Measurements from ENCODE around the gene LRRC43.
"Not testable (repeated sequence)": the region's sequence is repeated elsewhere in the genome, so short reads cannot be mapped to it uniquely, and the experiment has no call there.

Gene LRRC43

DNA sequence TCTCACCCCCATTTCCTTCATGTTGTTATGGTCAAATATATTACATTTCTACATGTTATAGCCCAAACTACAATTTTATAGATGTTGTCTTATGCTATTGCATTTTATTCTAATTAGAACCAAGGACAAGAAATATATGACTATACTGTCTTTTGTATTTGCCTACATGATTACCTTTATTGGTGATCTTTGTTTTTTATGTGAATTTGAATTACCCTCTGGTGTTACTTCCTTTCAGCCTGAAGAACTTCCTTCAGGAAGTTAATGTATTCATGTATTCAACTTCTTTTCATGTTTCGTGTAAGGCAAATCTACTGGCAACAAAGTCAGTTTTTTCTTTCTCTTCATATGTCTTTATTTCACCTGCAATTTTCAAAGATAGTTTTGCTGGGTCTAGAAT is 11.9 kb downstream of the LRRC43 start:
- DNase-seq: no peak

- DNase-seq: no peak
These were observed 12.5 kb downstream of the LRRC43 start for GRCh38 chr12:122195405-122195804.

- no peak for DNase-seq
These were observed 14.7 kb downstream of the LRRC43 start for GRCh38 chr12:122197612-122197966.

- DNase-seq: no peak
These were observed 16.8 kb downstream of the LRRC43 start for GRCh38 chr12:122199484-122200355.

DNA sequence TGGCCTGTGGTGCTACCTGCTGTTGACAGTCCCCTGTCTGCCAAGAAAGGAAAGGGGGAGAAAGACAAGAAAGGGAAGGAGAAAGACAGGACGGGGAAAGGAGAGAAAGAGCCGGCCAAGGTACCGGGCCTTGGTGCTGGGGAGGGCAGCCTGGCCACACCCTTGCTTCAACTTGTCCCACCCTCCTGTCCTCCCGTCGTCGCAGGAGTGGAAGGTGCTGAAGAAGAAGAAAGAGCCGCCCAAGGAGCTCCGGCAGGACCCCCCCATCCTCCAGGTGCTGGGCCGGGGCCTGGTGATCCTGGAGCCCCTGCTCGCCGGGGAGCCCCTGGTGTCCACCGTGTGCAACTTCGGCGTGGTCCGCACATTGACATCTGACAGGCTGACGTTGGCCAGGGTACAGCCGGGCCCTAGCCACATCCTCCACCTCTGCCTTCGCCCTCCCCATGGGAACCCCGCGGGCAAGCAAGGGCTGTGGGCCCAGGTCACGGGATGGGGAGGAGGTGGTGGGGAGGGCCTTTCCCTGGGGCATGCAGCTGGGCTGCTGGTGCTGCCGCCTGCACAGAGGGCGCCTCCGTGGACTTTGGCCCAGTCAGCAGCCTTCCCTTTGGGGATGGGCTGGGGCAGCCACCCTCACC is 17.7 kb downstream of the LRRC43 start:
- no peak for DNase-seq

- no peak for DNase-seq
These were observed 18.5 kb downstream of the LRRC43 start for GRCh38 chr12:122201381-122201780.

- no peak for DNase-seq
These were observed 19.1 kb downstream of the LRRC43 start for GRCh38 chr12:122202017-122202416.

DNA sequence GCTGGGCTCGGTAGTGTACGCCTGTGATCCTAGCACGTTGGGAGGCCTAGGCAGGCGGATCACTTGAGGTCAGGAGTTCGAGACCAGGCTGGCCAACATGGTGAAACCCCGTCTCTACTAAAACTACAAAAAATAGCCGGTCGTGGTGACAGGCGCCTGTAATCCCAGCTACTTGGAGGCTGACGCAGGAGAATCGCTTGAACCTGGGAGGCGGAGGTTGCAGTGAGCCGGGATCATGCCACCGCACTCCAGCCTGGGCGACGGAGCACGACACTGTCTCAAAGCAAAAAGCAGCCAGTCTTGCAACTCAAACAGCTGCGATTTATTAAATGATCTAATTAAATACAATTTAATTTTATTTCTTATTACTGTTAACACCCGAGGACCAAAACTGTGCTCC is 19.9 kb downstream of the LRRC43 start:
- not testable (repeated sequence) for DNase-seq

DNA sequence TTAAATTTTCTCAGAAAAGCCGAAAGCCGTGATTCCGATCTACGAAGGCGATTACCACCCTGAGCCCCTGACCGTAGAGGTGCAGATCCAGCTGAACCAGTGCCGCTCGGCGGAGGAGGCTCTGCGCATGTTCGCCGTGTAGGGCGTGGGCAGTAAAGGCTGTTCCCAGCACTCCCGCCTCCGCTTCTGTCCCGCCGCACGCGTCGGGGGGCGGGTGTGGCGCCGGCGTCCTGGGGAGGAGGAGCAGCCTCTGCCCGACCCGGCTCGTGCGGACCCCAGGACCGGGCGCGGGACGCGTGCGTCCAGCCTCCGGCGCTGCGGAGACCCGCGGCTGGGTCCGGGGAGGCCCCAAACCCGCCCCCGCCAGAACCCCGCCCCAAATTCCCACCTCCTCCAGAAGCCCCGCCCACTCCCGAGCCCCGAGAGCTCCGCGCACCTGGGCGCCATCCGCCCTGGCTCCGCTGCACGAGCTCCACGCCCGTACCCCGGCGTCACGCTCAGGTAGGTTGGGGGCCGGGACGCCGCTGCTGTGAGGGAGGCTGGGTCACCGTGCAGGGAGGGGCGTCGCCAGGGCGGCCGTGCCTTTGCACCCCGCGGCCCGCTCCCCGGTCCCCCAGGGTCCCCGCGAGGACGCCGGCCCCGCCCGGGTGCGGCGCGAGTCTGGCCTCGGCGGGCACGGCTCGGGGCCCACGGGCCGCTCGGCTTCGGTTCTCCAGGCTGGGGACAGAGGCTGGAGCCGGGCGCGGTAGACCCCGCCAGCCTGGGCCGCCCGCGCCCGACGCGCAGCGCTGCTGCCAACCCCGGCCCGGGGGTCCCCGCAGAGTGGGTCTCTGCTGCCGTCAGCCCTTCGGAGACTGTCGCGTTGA is 20.6 kb downstream of the LRRC43 start, which contains the start of gene B3GNT4:
Gene B3GNT4 (plus strand): TSS at position 409 of the 866 bp plus-strand sequence. CDS start 910 bp downstream, outside the sequence.
- peak in 1 of 2 experiments; percentile 73 for DNase-seq

DNA sequence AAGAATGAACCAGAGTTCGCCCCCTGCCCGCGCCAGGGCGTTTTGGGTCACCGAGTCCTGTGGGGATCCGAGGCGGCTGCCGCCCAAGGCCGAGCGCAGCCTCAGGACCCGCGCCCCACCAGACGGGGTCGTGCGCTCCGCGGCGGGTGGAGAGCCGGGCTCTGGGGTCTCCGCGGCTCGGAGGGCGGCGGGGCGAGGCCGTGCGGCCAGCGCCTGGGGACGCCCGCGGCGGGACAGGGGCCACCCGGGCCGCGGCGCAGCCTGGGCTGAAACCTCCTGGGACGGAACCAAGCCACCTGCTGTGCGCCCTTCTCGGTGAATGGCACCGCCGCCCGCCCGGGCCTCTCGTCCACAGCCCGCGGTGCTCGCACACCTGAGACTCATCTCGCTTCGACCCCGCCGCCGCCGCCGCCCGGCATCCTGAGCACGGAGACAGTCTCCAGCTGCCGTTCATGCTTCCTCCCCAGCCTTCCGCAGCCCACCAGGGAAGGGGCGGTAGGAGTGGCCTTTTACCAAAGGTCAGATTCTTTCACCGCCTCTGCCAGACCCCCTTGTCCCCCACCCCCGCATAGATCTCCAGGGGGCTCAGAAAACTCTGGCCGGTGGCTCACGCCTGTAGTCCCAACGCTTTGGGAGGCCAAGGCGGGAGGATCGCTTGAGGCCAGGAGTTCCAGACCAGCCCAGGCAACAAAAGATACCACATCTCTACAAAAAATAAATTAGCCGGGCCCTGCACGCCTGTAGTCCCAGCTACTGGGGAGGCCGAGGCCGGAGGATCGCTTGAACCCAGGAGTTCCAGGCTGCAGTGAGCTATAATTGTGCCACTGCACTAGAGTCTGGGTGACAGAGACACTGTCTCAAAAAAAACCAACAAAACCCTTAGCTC is 21.5 kb downstream of the LRRC43 start:
- DNase-seq: no peak

DNA sequence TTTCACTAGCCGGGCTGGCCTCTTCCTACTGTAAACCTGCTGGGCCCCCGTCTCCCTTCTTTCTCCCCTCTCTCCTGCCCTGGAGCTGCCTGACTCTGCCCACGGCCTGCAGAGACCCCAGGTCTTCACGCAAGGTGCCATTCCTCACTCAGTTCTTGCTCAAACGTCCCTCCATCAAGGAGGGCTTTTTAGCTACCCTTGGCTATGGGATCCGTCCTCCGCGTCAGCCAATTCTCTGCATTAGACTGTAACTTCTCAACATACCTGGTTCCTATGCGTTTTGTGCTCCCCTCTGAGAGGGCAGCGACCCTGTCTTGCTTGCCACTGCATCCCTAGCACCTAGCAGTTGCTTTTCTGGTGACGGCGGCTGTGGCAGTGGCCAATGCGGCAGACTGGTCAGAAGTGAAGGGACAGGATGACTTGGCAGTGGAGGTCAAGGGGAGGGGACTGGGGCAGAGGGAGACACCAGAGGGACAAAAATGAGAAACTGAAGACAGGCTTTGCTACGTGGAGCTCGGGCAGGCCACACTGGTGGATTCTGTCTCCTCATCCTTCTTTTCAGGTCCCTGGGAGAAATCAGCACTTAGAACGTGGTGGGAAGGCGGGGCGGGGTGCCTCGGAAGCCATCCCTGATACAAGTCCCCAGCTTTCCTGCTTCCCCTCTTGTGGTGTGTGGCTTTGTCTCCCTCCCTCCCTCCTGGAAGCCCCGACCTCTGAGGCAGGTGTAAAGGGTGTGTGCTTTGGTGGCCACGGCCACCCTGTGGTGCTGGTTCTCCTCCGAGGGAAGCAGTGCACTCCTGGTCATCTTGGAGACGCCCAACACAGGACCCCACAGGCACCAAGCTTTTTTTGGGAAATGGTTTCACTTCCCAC is 22.4 kb downstream of the LRRC43 start:
- peak in 1 of 2 experiments; percentile 10 for DNase-seq

GRCh38 chr12:122206111-122206881 is 23.4 kb downstream of the LRRC43 start:
- no peak for DNase-seq

GRCh38 chr12:122206976-122207375 is 24.1 kb downstream of the LRRC43 start:
- no peak for DNase-seq

GRCh38 chr12:122207391-122207790 is 24.5 kb downstream of the LRRC43 start:
- DNase-seq: no peak

- DNase-seq: no peak
These were observed 25.3 kb downstream of the LRRC43 start for GRCh38 chr12:122208073-122208820.

- DNase-seq: peak in 1 of 2 experiments; percentile 3
These were observed 32.8 kb downstream of the LRRC43 start for GRCh38 chr12:122215771-122216170.

DNA sequence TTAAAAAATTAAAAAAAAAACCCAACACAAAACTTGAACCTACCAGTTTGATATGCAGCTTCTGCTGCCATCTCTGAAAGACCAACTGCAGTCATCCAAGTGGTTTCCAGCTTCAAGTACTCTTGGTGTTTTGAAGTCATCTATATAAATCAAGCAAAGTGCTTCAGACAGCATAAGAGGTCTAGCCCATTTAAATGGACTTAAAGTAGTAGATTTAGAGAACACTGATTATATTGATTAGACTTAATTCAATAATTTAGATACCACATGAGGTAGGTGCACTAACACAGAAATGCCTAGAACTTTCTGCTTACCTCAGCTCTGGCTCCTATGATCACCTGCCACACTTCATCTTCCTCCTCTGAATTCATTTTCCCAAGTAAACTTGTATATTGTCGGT is 33.5 kb downstream of the LRRC43 start:
- no peak for DNase-seq

DNA sequence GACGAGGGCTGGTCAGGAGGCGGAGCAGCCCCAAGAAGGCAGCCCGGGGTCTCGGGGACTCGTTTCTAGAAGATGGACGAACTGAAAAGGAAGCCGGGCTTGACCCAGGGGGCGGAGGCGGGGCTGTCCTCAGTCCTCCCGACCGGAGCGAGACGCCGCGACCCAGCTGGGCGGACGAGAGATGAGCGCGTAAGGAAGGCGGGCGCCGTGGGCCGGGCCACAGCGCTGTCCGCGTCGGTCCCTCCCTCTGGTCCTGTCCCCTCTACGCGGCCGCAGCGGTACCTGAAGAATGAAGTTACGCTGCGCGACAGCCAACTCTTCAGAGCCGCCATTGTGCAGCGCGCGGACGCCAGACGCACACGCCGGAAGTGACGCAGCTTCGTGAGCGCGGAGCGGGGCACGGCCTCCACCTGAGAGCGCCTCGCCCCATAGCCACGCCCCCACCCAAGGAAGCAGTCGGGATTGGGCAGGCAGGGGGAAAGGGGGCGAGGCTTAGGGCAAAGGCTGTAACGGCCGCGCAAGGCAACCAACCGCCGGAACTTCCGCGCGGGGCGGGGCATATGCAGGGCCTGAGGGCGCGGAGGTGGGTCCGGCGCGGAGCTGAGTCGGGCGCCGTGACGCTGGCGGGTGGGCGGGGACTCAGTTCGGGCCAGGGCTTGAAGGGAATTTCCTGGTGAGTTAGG is 42.9 kb downstream of the LRRC43 start, which contains the start of gene DIABLO:
Gene DIABLO (minus strand): TSS at position 370 of the 683 bp plus-strand sequence. CDS start 38 bp downstream, at position 332.
- DNase-seq: peak; percentile 98 to 99

Data from NCI-H446 (cell line).